HepG2 (cell line): ENCODE measurements around the gene NME1. TPM values are rescaled to one million over a fixed set of nuclear protein-coding genes. Genes with fewer than 3 reads are reported as not detected.
A peak's percentile ranks its signal among the peaks of the same experiment; 100 is the strongest.

Experiments used
- ELF4 ChIP-seq: sonication (generic); formaldehyde crosslinking; IDR thresholded peaks from 2 replicates; pipeline ENCODE4 v1.5.0; 2020; ENCODE audit warnings: missing genetic modification reagents, mild to moderate bottlenecking, moderate library complexity, borderline replicate concordance
- FOSL2 ChIP-seq: sonication (generic); formaldehyde crosslinking; IDR thresholded peaks from 2 replicates; pipeline ENCODE4 v1.4.0; 2020; ENCODE audit warnings: missing genetic modification reagents
- JDP2 ChIP-seq: sonication (generic); formaldehyde crosslinking; IDR thresholded peaks from 2 replicates; pipeline ENCODE4 v1.8.1; 2022; ENCODE audit warnings: missing genetic modification reagents, borderline replicate concordance
- MBNL3 ChIP-seq: fragments of 250-450 bp; sonication (Bioruptor Pico); conservative IDR thresholded peaks from 2 replicates; pipeline ENCODE4 v1.8.0; 2022; ENCODE audit warnings: mild to moderate bottlenecking, inconsistent platforms
- MTA3 ChIP-seq: sonication (generic); formaldehyde crosslinking; IDR thresholded peaks from 2 replicates; pipeline ENCODE4 v1.4.0; 2020; ENCODE audit warnings: missing genetic modification reagents
- SNAI1 ChIP-seq: sonication (generic); formaldehyde crosslinking; IDR thresholded peaks from 2 replicates; pipeline ENCODE4 v1.5.0; 2020; ENCODE audit warnings: mild to moderate bottlenecking, missing genetic modification reagents, borderline replicate concordance
- SNAPC2 ChIP-seq: sonication (generic); formaldehyde crosslinking; IDR thresholded peaks from 2 replicates; pipeline ENCODE4 v1.8.1; 2022; ENCODE audit warnings: mild to moderate bottlenecking, missing genetic modification reagents
- ZBTB38 ChIP-seq: sonication (generic); formaldehyde crosslinking; IDR thresholded peaks from 2 replicates; pipeline ENCODE4 v1.5.1; 2020; ENCODE audit warnings: mild to moderate bottlenecking, missing genetic modification reagents
- ZNF264 ChIP-seq: sonication (generic); formaldehyde crosslinking; IDR thresholded peaks from 2 replicates; pipeline ENCODE4 v1.4.0; 2020; ENCODE audit warnings: missing genetic modification reagents
- ZNF570 ChIP-seq: sonication (generic); formaldehyde crosslinking; IDR thresholded peaks from 2 replicates; pipeline ENCODE4 v1.4.0; 2020; ENCODE audit warnings: mild to moderate bottlenecking, missing genetic modification reagents, borderline replicate concordance
- ZNF766 ChIP-seq: sonication (generic); formaldehyde crosslinking; IDR thresholded peaks from 2 replicates; pipeline ENCODE4 v1.5.0; 2020; ENCODE audit warnings: missing genetic modification reagents, borderline replicate concordance
- ZNF776 ChIP-seq: sonication (generic); formaldehyde crosslinking; IDR thresholded peaks from 2 replicates; pipeline ENCODE4 v1.4.0; 2020; ENCODE audit warnings: mild to moderate bottlenecking, missing genetic modification reagents
- polyA plus RNA-seq, 8 experiments: library from polyadenylated mRNA; depleted of rRNA in 3 of 8; stranded (reverse) in 7 of 8; unstranded in 1 of 8; fragments of >200 nt; fragmentation: Illumina TruSeq in 4 of 8; extraction: Trizol in 4 of 8; gene quantifications; 2 replicates each; pipeline versions ENCODE4 v1.2.1 to v1.2.3, GENCODE V29; 2011 to 2016; ENCODE audit warnings: low read depth in 4 of 8, missing spikeins in 1 of 8, mixed read lengths in 1 of 8; ENCODE audit not compliant: insufficient read depth in 1 of 8
- total RNA-seq, 5 experiments: library from RNA; depleted of rRNA; stranded (reverse); fragments of >200 nt; fragmentation: Illumina TruSeq; extraction: Trizol; gene quantifications; 2 replicates each; pipeline ENCODE4 v1.2.3, GENCODE V29; 2016; ENCODE audit warnings: low read depth in 1 of 5
- TF ChIP-seq, protein P1 (sequence below): sonication (generic); formaldehyde crosslinking; IDR thresholded peaks from 2 replicates; pipeline ENCODE4 v1.4.0; 2020; ENCODE audit warnings: missing genetic modification reagents, low read depth, mild to moderate bottlenecking, borderline replicate concordance
- TF ChIP-seq, protein P2 (sequence below): sonication (generic); formaldehyde crosslinking; IDR thresholded peaks from 2 replicates; pipeline ENCODE4 v1.4.0; 2020; ENCODE audit warnings: mild to moderate bottlenecking, missing genetic modification reagents
- TF ChIP-seq, protein P3 (sequence below): IDR thresholded peaks from 2 replicates; pipeline ENCODE4 v1.6.1; 2012; ENCODE audit warnings: inconsistent platforms
- TF ChIP-seq, protein P4 (sequence below): sonication (generic); formaldehyde crosslinking; IDR thresholded peaks from 2 replicates; pipeline ENCODE4 v1.4.0; 2020; ENCODE audit warnings: missing genetic modification reagents
- TF ChIP-seq, protein P5 (sequence below): sonication (generic); formaldehyde crosslinking; conservative IDR thresholded peaks from 2 replicates; pipeline ENCODE4 v1.8.0; 2022; ENCODE audit warnings: low read depth, missing genetic modification reagents
- TF ChIP-seq, protein P6 (sequence below): conservative IDR thresholded peaks from 2 replicates; pipeline ENCODE4 v1.6.1; 2018; ENCODE audit warnings: missing genetic modification reagents

NME1 gene
- total and polyA plus RNA-seq, 2 of the 13 experiments (the other 11 are each of a cell fraction or from before 2014, with no cell fraction given) = 295 to 516 TPM

DNA sequence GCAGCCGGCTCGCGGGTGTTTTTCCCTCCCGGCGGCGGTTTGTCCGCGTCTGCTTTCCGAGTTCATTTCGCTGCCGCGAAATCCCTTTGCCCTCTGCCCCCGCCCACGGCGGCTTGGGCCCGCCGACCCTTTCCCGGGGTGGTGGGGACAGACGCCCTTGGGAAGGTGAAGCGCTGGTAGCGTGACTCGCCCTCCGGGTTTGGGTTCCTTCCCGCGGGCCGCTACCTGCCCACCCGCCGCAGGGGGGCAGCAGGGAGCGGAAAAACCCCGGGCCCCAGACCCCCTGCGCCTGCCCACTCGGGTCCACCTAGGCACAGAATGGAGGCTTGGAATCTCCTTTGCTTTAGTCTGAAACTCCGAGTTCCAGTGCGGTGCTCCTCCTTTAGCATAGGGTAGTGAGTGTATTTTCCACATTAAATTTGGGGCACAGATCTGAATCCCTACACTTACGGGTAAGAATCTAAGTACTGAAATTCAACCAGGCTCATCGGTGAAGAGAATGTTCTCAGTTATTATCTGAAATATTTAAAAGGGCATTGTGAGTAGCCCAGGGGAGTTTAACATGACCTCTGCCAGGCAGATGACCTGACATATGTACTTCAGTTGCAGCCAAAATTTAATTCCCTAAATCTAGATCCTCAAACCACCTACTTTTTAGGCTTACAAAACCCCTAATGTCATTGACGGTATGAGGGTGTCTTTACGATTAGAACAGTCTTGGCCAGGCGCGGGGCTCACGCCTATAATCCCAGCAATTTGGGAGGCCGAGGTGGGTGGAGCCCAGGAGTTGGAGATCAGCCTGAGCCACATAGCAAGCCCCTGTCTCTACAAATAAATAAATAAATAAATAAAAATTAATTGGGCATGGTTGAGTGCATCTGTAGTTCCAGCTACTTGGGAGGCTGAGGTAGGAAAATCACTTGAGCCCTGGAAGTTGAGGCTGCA, 13.9 kb downstream of the NME1 start (continued):
- TF ChIP-seq, protein P1, sequence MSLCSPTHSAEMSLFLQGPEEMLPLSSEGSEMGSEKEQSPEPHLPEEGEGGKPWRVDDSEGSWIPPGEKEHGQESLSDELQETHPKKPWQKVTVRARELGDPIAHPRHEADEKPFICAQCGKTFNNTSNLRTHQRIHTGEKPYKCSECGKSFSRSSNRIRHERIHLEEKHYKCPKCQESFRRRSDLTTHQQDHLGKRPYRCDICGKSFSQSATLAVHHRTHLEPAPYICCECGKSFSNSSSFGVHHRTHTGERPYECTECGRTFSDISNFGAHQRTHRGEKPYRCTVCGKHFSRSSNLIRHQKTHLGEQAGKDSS (CRISPR knock-in tag) = no peak
- TF ChIP-seq JDP2 (no peak), SNAI1 (CRISPR knock-in tag) (0 out of 2 replicates have a peak, but pooled peaks have one; percentile 42), SNAPC2 (CRISPR knock-in tag) (peak; percentile 67; the same call in 1 of the 2 replicates), MTA3 (CRISPR knock-in tag) (no peak), FOSL2 (CRISPR knock-in tag) (no peak), MBNL3 (CRISPR knock-in tag) (no peak), ZNF776 (CRISPR knock-in tag) (no peak; the same call in 1 of the 2 replicates), ZNF766 (CRISPR knock-in tag) (no peak), ZBTB38 (CRISPR knock-in tag) (no peak), ZNF570 (peak; percentile 32; the same call in 1 of the 2 replicates), ZNF264 (CRISPR knock-in tag) (no peak), ELF4 (peak; percentile 8; the same call in 1 of the 2 replicates)
- TF ChIP-seq, protein P2, sequence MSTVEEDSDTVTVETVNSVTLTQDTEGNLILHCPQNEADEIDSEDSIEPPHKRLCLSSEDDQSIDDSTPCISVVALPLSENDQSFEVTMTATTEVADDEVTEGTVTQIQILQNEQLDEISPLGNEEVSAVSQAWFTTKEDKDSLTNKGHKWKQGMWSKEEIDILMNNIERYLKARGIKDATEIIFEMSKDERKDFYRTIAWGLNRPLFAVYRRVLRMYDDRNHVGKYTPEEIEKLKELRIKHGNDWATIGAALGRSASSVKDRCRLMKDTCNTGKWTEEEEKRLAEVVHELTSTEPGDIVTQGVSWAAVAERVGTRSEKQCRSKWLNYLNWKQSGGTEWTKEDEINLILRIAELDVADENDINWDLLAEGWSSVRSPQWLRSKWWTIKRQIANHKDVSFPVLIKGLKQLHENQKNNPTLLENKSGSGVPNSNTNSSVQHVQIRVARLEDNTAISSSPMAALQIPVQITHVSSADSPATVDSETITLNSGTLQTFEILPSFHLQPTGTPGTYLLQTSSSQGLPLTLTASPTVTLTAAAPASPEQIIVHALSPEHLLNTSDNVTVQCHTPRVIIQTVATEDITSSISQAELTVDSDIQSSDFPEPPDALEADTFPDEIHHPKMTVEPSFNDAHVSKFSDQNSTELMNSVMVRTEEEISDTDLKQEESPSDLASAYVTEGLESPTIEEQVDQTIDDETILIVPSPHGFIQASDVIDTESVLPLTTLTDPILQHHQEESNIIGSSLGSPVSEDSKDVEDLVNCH (CRISPR knock-in tag) = no peak
- TF ChIP-seq, protein P3, sequence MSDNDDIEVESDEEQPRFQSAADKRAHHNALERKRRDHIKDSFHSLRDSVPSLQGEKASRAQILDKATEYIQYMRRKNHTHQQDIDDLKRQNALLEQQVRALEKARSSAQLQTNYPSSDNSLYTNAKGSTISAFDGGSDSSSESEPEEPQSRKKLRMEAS = no peak
- TF ChIP-seq, protein P4, sequence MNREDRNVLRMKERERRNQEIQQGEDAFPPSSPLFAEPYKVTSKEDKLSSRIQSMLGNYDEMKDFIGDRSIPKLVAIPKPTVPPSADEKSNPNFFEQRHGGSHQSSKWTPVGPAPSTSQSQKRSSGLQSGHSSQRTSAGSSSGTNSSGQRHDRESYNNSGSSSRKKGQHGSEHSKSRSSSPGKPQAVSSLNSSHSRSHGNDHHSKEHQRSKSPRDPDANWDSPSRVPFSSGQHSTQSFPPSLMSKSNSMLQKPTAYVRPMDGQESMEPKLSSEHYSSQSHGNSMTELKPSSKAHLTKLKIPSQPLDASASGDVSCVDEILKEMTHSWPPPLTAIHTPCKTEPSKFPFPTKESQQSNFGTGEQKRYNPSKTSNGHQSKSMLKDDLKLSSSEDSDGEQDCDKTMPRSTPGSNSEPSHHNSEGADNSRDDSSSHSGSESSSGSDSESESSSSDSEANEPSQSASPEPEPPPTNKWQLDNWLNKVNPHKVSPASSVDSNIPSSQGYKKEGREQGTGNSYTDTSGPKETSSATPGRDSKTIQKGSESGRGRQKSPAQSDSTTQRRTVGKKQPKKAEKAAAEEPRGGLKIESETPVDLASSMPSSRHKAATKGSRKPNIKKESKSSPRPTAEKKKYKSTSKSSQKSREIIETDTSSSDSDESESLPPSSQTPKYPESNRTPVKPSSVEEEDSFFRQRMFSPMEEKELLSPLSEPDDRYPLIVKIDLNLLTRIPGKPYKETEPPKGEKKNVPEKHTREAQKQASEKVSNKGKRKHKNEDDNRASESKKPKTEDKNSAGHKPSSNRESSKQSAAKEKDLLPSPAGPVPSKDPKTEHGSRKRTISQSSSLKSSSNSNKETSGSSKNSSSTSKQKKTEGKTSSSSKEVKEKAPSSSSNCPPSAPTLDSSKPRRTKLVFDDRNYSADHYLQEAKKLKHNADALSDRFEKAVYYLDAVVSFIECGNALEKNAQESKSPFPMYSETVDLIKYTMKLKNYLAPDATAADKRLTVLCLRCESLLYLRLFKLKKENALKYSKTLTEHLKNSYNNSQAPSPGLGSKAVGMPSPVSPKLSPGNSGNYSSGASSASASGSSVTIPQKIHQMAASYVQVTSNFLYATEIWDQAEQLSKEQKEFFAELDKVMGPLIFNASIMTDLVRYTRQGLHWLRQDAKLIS (CRISPR knock-in tag) = no peak
- TF ChIP-seq, protein P5, sequence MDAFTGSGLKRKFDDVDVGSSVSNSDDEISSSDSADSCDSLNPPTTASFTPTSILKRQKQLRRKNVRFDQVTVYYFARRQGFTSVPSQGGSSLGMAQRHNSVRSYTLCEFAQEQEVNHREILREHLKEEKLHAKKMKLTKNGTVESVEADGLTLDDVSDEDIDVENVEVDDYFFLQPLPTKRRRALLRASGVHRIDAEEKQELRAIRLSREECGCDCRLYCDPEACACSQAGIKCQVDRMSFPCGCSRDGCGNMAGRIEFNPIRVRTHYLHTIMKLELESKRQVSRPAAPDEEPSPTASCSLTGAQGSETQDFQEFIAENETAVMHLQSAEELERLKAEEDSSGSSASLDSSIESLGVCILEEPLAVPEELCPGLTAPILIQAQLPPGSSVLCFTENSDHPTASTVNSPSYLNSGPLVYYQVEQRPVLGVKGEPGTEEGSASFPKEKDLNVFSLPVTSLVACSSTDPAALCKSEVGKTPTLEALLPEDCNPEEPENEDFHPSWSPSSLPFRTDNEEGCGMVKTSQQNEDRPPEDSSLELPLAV (CRISPR knock-in tag) = no peak
- TF ChIP-seq, protein P6, sequence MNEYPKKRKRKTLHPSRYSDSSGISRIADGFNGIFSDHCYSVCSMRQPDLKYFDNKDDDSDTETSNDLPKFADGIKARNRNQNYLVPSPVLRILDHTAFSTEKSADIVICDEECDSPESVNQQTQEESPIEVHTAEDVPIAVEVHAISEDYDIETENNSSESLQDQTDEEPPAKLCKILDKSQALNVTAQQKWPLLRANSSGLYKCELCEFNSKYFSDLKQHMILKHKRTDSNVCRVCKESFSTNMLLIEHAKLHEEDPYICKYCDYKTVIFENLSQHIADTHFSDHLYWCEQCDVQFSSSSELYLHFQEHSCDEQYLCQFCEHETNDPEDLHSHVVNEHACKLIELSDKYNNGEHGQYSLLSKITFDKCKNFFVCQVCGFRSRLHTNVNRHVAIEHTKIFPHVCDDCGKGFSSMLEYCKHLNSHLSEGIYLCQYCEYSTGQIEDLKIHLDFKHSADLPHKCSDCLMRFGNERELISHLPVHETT (CRISPR knock-in tag) = no peak
